Measurements from ENCODE around the gene ASB3.

DNA sequence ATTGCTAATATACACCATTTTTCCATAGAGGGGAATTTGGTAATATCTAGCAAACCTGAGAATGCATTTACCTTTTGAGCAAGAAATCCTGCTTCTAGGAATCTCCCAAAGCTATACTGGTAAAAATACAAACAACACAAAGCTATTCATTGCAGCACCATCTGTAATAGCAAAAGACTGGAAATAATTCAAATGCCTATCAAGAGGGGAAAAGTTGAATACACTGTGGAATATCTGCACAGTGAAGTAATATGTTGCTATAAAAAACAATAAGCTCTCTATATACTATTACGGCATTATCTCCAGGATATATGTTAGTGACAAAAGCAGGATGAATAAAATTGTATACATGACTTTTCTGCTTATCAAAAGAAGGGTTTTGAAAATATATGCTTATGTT, 131.5 kb downstream of the ASB3 start:
- TF ChIP-seq, protein P1, sequence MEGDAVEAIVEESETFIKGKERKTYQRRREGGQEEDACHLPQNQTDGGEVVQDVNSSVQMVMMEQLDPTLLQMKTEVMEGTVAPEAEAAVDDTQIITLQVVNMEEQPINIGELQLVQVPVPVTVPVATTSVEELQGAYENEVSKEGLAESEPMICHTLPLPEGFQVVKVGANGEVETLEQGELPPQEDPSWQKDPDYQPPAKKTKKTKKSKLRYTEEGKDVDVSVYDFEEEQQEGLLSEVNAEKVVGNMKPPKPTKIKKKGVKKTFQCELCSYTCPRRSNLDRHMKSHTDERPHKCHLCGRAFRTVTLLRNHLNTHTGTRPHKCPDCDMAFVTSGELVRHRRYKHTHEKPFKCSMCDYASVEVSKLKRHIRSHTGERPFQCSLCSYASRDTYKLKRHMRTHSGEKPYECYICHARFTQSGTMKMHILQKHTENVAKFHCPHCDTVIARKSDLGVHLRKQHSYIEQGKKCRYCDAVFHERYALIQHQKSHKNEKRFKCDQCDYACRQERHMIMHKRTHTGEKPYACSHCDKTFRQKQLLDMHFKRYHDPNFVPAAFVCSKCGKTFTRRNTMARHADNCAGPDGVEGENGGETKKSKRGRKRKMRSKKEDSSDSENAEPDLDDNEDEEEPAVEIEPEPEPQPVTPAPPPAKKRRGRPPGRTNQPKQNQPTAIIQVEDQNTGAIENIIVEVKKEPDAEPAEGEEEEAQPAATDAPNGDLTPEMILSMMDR (IDR thresholded peaks at IDR 0.05): no peak
- TF ChIP-seq EP300 (IDR thresholded peaks at IDR 0.05) (no peak), POLR2AphosphoS5 (IDR thresholded peaks at IDR 0.05) (no peak)
